K562 (cell line): ENCODE measurements around the gene SFI1. TPM values are rescaled to one million over a fixed set of nuclear protein-coding genes. Genes with fewer than 3 reads are reported as not detected.

Experiments
- CBX5 ChIP-seq: IDR thresholded peaks from 2 replicates; pipeline ENCODE4 v1.6.1; 2014; ENCODE audit warnings: low read depth, borderline replicate concordance
- NONO ChIP-seq, 2 experiments: fragments of 200-400 bp in 1 of 2; fragments of 450-650 bp in 1 of 2; formaldehyde crosslinking in 1 of 2; IDR thresholded peaks; 2 replicates each; pipeline ENCODE4 v1.6.1; 2017; ENCODE audit warnings: low read depth in 2 of 2, mild to moderate bottlenecking in 2 of 2, moderate library complexity in 2 of 2, low read length in 1 of 2
- NRF1 ChIP-seq, 2 experiments: fragments of 450-650 bp; IDR thresholded peaks in 1 of 2; conservative IDR thresholded peaks in 1 of 2; 2 replicates each; pipeline ENCODE4 v1.6.1; 2014; ENCODE audit warnings: mild to moderate bottlenecking in 2 of 2
- POLR2G ChIP-seq: fragments of 200-400 bp; formaldehyde crosslinking; IDR thresholded peaks from 2 replicates; pipeline ENCODE4 v1.6.1; 2017; ENCODE audit warnings: low read depth, mild to moderate bottlenecking, antibody characterized with exemption, low read length, moderate library complexity
- TAF15 ChIP-seq: fragments of 200-400 bp; formaldehyde crosslinking; IDR thresholded peaks from 2 replicates; pipeline ENCODE4 v1.6.1; 2017; ENCODE audit warnings: mild to moderate bottlenecking, low read depth, low read length, moderate library complexity
- ZNF24 ChIP-seq: fragments of 450-650 bp; IDR thresholded peaks from 2 replicates; pipeline ENCODE4 v1.6.1; 2016
- polyA plus RNA-seq, 8 experiments: library from polyadenylated mRNA; depleted of rRNA in 4 of 8; stranded (reverse) in 5 of 8; unstranded in 3 of 8; fragments of >200 nt; fragmentation: Nextera tagmentation in 2 of 8; fragmentation: Illumina TruSeq in 1 of 8; extraction: Ambion mirVana in 2 of 8; extraction: Trizol in 1 of 8; gene quantifications; 2 replicates each; pipeline versions ENCODE4 v1.2.1 to v1.2.3, GENCODE V29; 2011 to 2014; ENCODE audit warnings: inconsistent platforms in 1 of 8, missing spikeins in 1 of 8
- total RNA-seq, 7 experiments: library from RNA; depleted of rRNA in 6 of 7; stranded (reverse); fragments of >200 nt in 6 of 7; fragmentation: Illumina TruSeq in 2 of 7; extraction: Trizol in 2 of 7; gene quantifications; 2 replicates each; pipeline versions ENCODE4 v1.2.1 to v1.2.3, GENCODE V29; 2011 to 2021; ENCODE audit warnings: low replicate concordance in 1 of 7
- TF ChIP-seq, protein P1 (sequence below), 2 experiments: fragments of 450-650 bp; IDR thresholded peaks; 2 replicates each; pipeline ENCODE4 v1.6.1; 2016; ENCODE audit warnings: mild to moderate bottlenecking in 2 of 2, borderline replicate concordance in 1 of 2, low read depth in 1 of 2, moderate library complexity in 1 of 2
- TF ChIP-seq, protein P2 (sequence below): sonication (generic); formaldehyde crosslinking; IDR thresholded peaks from 2 replicates; pipeline ENCODE4 v1.9.0; 2022; ENCODE audit warnings: mild to moderate bottlenecking, missing genetic modification reagents
- TF ChIP-seq, protein P3 (sequence below): sonication (generic); formaldehyde crosslinking; IDR thresholded peaks from 2 replicates; pipeline ENCODE4 v1.8.0; 2023; ENCODE audit warnings: missing genetic modification reagents, mild to moderate bottlenecking, borderline replicate concordance

The SFI1 gene
- total and polyA plus RNA-seq, 9 of the 15 experiments (the other 6 are each of a cell fraction or from before 2014, with no cell fraction given) = 3.0 to 25.6 (median 14.1) TPM

DNA sequence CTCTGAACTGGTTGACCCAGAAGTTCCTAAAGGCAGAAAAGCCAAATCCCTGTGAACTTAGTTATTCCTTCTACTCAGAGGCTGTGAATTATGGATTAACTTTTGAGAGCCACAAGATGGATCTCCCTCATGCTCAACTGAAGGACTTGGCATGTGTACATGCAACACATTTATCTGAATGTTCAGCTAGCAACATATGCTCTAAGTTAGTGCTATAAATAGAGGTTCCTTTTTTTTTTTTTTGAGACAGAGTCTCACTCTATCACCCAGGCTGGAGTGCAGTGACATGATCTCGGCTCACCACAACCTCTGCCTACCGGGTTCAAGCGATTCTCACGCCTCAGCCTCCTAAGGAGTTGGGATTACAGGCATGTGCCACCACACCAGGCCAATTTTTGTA lies 46.8 kb upstream of the SFI1 start (continued):
- TF ChIP-seq, protein P1, sequence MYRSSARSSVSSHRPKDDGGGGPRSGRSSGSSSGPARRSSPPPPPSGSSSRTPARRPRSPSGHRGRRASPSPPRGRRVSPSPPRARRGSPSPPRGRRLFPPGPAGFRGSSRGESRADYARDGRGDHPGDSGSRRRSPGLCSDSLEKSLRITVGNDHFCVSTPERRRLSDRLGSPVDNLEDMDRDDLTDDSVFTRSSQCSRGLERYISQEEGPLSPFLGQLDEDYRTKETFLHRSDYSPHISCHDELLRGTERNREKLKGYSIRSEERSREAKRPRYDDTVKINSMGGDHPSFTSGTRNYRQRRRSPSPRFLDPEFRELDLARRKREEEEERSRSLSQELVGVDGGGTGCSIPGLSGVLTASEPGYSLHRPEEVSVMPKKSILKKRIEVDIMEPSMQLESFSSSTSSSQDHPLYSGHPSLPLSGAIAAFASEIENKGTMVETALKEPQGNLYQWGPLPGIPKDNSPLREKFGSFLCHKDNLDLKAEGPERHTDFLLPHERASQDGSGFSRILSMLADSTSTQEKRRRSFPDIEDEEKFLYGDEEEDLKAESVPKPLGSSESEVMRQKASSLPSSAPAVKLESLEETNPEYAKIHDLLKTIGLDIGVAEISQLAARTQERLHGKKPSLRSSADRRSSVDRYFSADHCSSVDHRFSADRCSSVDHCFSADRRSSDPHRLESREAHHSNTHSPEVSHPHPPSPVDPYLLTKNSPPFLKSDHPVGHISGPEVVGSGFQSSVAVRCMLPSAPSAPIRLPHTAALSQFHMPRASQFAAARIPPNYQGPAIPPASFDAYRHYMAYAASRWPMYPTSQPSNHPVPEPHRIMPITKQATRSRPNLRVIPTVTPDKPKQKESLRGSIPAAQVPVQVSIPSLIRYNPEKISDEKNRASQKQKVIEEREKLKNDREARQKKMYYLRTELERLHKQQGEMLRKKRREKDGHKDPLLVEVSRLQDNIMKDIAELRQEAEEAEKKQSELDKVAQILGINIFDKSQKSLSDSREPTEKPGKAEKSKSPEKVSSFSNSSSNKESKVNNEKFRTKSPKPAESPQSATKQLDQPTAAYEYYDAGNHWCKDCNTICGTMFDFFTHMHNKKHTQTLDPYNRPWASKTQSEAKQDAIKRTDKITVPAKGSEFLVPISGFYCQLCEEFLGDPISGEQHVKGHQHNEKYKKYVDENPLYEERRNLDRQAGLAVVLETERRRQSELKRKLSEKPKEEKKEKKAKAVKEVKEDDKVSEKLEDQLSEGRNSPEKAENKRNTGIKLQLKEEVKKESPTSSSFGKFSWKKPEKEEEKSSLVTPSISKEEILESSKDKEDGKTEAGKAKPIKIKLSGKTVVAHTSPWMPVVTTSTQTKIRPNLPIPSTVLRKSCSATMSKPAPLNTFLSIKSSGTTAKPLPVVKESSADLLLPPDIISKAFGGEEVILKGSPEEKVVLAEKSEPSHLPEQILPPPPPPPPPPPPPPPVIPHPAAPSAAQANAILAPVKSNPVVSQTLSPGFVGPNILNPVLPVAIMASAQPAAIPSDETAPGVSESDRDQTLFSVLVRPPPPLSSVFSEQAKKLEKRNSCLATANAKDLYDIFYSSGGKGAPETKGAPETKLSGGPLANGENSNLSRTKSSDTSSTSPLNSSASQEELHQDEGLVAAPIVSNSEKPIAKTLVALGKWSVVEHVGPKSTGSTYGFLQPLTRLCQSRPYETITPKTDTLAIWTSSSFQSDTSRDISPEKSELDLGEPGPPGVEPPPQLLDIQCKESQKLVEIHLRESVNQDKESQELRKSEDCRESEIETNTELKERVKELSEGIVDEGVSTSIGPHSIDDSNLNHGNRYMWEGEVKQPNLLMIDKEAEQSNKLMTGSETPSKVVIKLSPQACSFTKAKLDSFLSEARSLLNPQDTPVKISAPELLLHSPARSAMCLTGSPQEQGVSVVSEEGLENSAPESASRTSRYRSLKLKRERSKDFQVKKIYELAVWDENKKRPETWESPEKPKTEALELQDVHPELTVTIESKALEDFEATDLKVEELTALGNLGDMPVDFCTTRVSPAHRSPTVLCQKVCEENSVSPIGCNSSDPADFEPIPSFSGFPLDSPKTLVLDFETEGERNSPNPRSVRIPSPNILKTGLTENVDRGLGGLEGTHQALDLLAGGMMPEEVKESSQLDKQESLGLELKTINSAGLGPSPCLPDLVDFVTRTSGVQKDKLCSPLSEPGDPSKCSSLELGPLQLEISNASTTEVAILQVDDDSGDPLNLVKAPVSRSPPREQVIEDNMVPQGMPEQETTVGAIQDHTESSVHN (IDR thresholded peaks at IDR 0.05; ENCODE audit: borderline replicate concordance in 1 of 2, low read depth in 1 of 2) = no peak
- TF ChIP-seq CBX5 (no peak), NRF1 (conservative IDR thresholded peaks at IDR 0.05 in 1 of 2, IDR thresholded peaks at IDR 0.05 in 1 of 2) (no peak), TAF15 (no peak), NONO (IDR thresholded peaks at IDR 0.05; ENCODE audit: low read depth in 2 of 2, low read length in 1 of 2) (no peak), ZNF24 (no peak), POLR2G (no peak)
- TF ChIP-seq, protein P2, sequence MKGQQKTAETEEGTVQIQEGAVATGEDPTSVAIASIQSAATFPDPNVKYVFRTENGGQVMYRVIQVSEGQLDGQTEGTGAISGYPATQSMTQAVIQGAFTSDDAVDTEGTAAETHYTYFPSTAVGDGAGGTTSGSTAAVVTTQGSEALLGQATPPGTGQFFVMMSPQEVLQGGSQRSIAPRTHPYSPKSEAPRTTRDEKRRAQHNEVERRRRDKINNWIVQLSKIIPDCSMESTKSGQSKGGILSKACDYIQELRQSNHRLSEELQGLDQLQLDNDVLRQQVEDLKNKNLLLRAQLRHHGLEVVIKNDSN = no peak
- TF ChIP-seq, protein P3, sequence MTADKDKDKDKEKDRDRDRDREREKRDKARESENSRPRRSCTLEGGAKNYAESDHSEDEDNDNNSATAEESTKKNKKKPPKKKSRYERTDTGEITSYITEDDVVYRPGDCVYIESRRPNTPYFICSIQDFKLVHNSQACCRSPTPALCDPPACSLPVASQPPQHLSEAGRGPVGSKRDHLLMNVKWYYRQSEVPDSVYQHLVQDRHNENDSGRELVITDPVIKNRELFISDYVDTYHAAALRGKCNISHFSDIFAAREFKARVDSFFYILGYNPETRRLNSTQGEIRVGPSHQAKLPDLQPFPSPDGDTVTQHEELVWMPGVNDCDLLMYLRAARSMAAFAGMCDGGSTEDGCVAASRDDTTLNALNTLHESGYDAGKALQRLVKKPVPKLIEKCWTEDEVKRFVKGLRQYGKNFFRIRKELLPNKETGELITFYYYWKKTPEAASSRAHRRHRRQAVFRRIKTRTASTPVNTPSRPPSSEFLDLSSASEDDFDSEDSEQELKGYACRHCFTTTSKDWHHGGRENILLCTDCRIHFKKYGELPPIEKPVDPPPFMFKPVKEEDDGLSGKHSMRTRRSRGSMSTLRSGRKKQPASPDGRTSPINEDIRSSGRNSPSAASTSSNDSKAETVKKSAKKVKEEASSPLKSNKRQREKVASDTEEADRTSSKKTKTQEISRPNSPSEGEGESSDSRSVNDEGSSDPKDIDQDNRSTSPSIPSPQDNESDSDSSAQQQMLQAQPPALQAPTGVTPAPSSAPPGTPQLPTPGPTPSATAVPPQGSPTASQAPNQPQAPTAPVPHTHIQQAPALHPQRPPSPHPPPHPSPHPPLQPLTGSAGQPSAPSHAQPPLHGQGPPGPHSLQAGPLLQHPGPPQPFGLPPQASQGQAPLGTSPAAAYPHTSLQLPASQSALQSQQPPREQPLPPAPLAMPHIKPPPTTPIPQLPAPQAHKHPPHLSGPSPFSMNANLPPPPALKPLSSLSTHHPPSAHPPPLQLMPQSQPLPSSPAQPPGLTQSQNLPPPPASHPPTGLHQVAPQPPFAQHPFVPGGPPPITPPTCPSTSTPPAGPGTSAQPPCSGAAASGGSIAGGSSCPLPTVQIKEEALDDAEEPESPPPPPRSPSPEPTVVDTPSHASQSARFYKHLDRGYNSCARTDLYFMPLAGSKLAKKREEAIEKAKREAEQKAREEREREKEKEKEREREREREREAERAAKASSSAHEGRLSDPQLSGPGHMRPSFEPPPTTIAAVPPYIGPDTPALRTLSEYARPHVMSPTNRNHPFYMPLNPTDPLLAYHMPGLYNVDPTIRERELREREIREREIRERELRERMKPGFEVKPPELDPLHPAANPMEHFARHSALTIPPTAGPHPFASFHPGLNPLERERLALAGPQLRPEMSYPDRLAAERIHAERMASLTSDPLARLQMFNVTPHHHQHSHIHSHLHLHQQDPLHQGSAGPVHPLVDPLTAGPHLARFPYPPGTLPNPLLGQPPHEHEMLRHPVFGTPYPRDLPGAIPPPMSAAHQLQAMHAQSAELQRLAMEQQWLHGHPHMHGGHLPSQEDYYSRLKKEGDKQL = no peak
